ENCODE results near the gene RBFA. TPM values are rescaled to one million over a fixed set of nuclear protein-coding genes. Genes with fewer than 3 reads are reported as not detected.

The RBFA gene, protein sequence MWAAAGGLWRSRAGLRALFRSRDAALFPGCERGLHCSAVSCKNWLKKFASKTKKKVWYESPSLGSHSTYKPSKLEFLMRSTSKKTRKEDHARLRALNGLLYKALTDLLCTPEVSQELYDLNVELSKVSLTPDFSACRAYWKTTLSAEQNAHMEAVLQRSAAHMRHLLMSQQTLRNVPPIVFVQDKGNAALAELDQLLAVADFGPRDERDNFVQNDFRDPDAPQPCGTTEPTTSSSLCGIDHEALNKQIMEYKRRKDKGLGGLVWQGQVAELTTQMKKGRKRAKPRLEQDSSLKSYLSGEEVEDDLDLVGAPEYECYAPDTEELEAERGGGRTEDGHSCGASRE
- 39.5 and 46.1 TPM in 2 replicates for total RNA-seq (2021)
- percentile 89 among the genes with signal in this experiment for Bru-seq, nascent RNA
- percentile 97 among the genes with signal in this experiment for BruChase-seq, experiment 1, labeled RNA remaining after a 2-hour chase
- BruChase-seq, experiment 2, labeled RNA remaining after a 6-hour chase: percentile 96 among the genes with signal in this experiment
- long read RNA-seq, transcript RBFA-202 (7 exons, 1,407 nt): major isoform, 22 of 33 reads
- long read RNA-seq, partial matches to known transcripts: 1 of 33 reads
- long read RNA-seq, other reads (novel, unspliced or antisense): 9 of 33 reads

DNA sequence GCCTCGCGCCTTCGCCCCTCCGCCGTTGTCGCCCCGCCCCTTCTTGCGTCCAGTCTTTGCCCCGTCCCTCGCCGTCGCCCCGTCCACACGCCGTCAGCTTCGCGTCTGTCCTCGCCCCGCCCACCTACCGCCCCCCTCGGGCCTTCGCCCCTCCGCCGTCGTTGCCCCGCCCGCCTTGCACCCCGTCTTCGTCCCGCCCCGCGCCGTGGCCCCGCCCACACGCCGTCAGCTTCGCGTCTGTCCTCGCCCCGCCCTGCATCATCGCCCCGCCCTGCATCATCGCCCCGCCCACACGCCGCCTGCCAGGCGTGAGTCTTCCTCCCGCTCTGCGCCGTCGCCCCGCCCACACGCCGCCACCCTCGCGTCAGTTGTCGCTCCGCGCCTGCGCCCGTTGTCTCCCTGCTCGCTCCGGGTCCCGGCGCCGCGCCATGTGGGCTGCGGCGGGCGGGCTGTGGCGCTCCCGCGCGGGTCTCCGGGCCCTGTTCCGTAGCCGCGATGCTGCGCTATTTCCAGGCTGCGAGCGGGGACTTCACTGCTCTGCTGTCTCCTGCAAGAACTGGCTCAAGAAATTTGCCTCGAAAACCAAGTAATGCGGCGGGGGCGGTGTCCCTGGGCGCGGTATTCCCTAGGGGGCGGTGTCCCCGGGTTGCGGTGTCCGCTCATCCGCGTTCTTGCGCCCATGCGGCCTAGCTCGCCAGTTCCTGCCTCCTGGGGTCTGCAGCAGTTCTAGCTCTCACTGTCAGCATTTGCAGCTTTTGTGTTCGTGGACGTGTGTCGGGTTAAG is at the start of gene RBFA:
RBFA (plus strand) TSS at position 367 of the 784 bp plus-strand sequence; CDS start at position 429, 62 bp downstream.
- DNase-seq (ENCODE audit: low spot score): peak; percentile 98
- H3K27ac ChIP-seq (ENCODE audit: low read depth, low read length, poor library complexity, severe bottlenecking): peak within 1 kb of the TSS; percentile 87
- H3K36me3 ChIP-seq (ENCODE audit: insufficient read depth, low read length, poor library complexity, severe bottlenecking): no peaks in the 10 kb centered on the region

GRCh38 chr18:79985172-79985571 is 49.1 kb upstream of the RBFA start:
- DNase-seq (ENCODE audit: low spot score): no peak
- no peaks in the 10 kb centered on the region for H3K27me3 ChIP-seq (replicated peaks; ENCODE audit: insufficient read depth, low read depth, low read length, poor library complexity)
- no TSS peak for BruUV-seq (replicated peaks)
- ChIA-PET POLR2A (ENCODE audit: low non-redundant PET) (interaction anchor here (0.6 kb wide), 1 partner anchor 63 kb away, joined by 5 read pairs; no protein-coding TSS in a partner anchor), CTCF (no interaction called here)
- H3K4me3 ChIP-seq (ENCODE audit: low read depth, low read length, poor library complexity, severe bottlenecking): no peak overlapping the region
- no peak overlapping the region for H3K27ac ChIP-seq (ENCODE audit: low read depth, low read length, poor library complexity, severe bottlenecking)
- no peak for TF ChIP-seq EZH2 (IDR thresholded peaks at IDR 0.05; ENCODE audit: borderline replicate concordance, low read depth, low read length, poor library complexity, severe bottlenecking)
- no peak for TF ChIP-seq CTCF (conservative IDR thresholded peaks at IDR 0.05; ENCODE audit: low read depth, low read length)
- H3K4me1 ChIP-seq (ENCODE audit: insufficient read depth, low read length, poor library complexity, severe bottlenecking): peaks cover 11% of the 10 kb centered on the region
- H3K36me3 ChIP-seq (ENCODE audit: insufficient read depth, low read length, poor library complexity, severe bottlenecking): peaks cover 18% of the 10 kb centered on the region
- H3K9me3 ChIP-seq (ENCODE audit: low read depth, low read length, poor library complexity, severe bottlenecking): no peaks in the 10 kb centered on the region
- intact Hi-C loops (cut with micrococcal nuclease; ENCODE audit: unreplicated experiment): no loop called here

More for the DNA sequence above, at the start of gene RBFA:
- Histone ChIP-seq H3K27me3 (replicated peaks; ENCODE audit: insufficient read depth, low read depth, low read length, poor library complexity) (no peaks in the 10 kb centered on the region), H3K4me3 (ENCODE audit: low read depth, low read length, poor library complexity, severe bottlenecking) (peak within 1 kb of the TSS; percentile 79), H3K9me3 (ENCODE audit: low read depth, low read length, poor library complexity, severe bottlenecking) (no peaks in the 10 kb centered on the region), H3K4me1 (ENCODE audit: insufficient read depth, low read length, poor library complexity, severe bottlenecking) (peaks cover 9% of the 10 kb centered on the region)
- CTCF ChIA-PET: interaction anchor here (0.9 to 1.1 kb wide), 2 partner anchors 10 to 166 kb away, joined by 3 read pairs; no protein-coding TSS in a partner anchor
- TF ChIP-seq EZH2 (IDR thresholded peaks at IDR 0.05; ENCODE audit: borderline replicate concordance, low read depth, low read length, poor library complexity, severe bottlenecking) (no peak), CTCF (conservative IDR thresholded peaks at IDR 0.05; ENCODE audit: low read depth, low read length) (peak; percentile 36; the same call in 1 of the 2 replicates)
- BruUV-seq (replicated peaks): no TSS peak
- POLR2A ChIA-PET (ENCODE audit: low non-redundant PET): interaction anchor here (0.6 kb wide), 1 partner anchor 356 kb away, joined by 3 read pairs; no protein-coding TSS in a partner anchor
- intact Hi-C loops (cut with micrococcal nuclease; ENCODE audit: unreplicated experiment): loop anchor here (2.0 to 10.0 kb wide), 3 partner anchors 45 to 639 kb away; partner anchors contain the start of genes NFATC1, SLC66A2 and TXNL4A

DNA sequence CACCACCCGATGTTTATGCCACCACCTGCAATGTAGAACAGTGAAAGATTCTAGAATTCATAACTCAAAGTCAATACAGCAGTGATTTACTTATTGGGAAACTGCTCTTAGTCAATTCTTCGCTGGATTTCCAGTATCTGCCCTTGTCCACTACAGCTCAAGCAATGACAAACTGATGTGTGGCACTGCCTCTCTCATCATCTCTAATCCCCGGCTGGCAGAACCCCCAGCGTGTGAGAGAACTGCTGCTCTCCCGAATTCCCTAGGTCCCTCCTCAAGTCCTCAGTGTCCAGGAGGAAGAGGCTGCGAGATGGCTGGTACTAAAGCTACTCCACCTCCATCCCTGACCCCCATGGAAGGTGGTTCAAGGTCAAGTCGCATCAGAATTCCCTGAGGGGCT is 47.5 kb upstream of the RBFA start:
- intact Hi-C loops (cut with micrococcal nuclease; ENCODE audit: unreplicated experiment): no loop called here
- no peak for DNase-seq (ENCODE audit: low spot score)

More for the DNA sequence above, 47.5 kb upstream of the RBFA start:
- no peaks in the 10 kb centered on the region for H3K9me3 ChIP-seq (ENCODE audit: low read depth, low read length, poor library complexity, severe bottlenecking)
- ChIA-PET POLR2A (ENCODE audit: low non-redundant PET) (no interaction called here), CTCF (no interaction called here)
- H3K27me3 ChIP-seq (replicated peaks; ENCODE audit: insufficient read depth, low read depth, low read length, poor library complexity): no peaks in the 10 kb centered on the region
- peak overlapping the region; percentile 90 for H3K4me3 ChIP-seq (ENCODE audit: low read depth, low read length, poor library complexity, severe bottlenecking)
- peaks cover 18% of the 10 kb centered on the region for H3K36me3 ChIP-seq (ENCODE audit: insufficient read depth, low read length, poor library complexity, severe bottlenecking)
- H3K4me1 ChIP-seq (ENCODE audit: insufficient read depth, low read length, poor library complexity, severe bottlenecking): peaks cover 11% of the 10 kb centered on the region
- no TSS peak for BruUV-seq (replicated peaks)
- no peak overlapping the region for H3K27ac ChIP-seq (ENCODE audit: low read depth, low read length, poor library complexity, severe bottlenecking)
- no peak for TF ChIP-seq CTCF (conservative IDR thresholded peaks at IDR 0.05; ENCODE audit: low read depth, low read length)
